Cardiac septum (tissue), 1 donor: Measurements from ENCODE around the gene YIF1B. TPM values are rescaled to one million over a fixed set of nuclear protein-coding genes. Genes with fewer than 3 reads are reported as not detected.

ENCODE experiments used
- DNase-seq: peaks from one replicate; pipeline ENCODE4 v3.0.0-alpha.2; 2020; ENCODE audit warnings: low spot score
- intact Hi-C: fragments of 100-400 bp; cut with DNase I; formaldehyde crosslinking; loops from one replicate; pipeline ENCODE4 v1.14.0; 2022
- total RNA-seq: library from RNA; stranded (reverse); fragmentation: NEBNext Ultra II Directional; extraction: Animal tissue kit (Norgen Biotek cat#: 25700); gene quantifications from one replicate; pipeline ENCODE4 v1.2.1, GENCODE V29; 2021
- donor health status: DM: no; HTN: no; CAD: no.

YIF1B gene
- total RNA-seq, 1 donor from 2014 or later = 27.6 TPM

DNA sequence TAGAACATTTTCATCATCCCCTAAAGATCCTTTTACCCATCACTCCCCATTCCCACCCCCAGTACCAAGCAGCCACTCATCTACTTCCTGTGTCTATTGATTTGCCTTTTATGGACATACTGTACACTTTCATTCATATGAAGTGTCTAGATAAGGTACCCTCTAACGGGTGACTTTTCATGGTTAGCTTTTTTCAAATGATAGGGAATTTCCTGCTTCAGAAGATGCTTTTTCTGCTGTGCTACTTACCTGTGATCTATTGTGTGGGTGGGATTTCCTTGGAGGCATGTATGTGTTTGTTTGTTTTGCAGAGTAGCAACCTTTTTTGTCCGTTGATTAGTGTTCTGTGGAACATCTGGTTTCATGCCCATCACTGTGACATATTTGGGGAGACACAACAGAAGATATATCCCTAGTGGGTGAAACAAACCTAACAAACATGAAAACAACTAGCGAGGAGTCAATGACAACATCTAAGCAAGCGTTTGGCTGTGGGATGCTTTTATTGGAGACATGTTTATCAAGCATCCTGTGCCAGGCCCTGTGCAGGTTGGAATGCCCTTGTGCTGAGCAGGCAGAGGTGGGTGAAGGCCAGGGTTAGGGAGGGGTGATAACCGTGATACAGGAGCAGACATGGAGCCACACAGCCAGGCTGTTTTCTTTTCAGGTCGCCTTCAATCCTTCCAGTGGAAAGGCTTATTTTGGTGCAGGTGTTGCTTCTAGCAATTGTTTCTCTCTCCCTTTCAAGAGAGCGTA lies 33.8 kb downstream of the YIF1B start:
- DNase-seq = no peak
- intact Hi-C loops = no loop called here

DNA sequence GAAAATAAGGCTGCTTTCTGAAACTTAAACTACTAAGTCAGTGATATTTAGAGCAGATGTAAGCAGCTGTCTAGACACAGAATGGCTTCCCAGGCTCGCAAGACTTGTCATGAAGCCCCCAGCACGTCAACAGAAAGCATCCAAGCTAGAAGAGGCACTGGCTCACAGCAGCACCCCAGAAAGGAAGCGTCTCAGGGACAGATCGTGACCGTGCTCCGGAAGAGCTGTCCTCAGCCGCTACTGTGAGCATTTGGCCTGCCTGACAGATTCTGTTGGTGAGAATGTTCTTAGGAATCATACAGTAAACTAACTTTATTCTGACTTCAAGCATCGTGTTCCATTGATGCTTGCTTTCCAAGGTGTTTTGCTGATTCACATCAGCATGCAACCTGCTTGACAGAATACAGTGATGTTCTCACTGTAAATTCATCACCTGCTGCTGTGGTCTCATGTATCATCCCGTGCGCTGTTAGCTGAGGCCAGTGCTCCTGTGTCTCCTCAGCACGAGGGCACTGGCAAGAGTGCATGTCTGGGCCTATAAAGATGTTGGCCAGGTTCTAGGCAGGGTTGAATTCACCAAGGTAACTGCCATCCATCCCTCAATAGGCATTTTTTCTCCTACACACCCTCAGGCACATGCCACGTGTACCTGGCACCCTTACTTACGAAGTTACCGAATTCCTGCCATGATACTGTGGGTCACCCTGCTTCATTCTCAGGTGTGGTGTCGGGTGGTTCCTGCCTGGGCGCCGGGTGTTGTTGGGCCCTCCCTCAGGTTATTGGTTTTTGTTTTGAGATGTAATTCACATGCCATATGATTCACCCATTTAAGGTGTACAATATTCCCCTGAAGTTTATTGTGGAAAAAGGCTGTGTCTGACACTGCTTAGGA lies 35.5 kb downstream of the YIF1B start:
- no peak for DNase-seq
- intact Hi-C loops = no loop called here

DNA sequence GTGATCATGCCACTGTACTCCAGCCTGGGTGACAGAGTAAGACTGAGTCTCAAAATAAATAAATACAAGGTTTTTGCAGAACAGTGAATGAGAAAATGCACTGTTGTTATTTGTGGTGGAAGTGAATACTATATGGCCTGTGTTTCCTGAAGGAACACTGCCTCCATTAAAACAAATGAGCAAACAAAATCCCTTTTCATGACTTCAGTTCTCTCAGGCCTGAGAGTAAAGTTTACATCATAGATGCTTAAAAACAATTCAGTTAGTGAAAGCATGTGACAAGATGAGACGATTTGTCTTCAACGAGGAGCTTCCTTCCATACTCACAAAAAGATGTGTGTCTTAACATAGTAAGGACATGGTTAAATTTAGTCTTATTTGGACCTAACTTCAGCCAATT lies 37.0 kb downstream of the YIF1B start:
- DNase-seq = no peak
- intact Hi-C loops = loop anchor here (2.0 kb wide), 1 partner anchor 42 kb away; no protein-coding TSS in a partner anchor

DNA sequence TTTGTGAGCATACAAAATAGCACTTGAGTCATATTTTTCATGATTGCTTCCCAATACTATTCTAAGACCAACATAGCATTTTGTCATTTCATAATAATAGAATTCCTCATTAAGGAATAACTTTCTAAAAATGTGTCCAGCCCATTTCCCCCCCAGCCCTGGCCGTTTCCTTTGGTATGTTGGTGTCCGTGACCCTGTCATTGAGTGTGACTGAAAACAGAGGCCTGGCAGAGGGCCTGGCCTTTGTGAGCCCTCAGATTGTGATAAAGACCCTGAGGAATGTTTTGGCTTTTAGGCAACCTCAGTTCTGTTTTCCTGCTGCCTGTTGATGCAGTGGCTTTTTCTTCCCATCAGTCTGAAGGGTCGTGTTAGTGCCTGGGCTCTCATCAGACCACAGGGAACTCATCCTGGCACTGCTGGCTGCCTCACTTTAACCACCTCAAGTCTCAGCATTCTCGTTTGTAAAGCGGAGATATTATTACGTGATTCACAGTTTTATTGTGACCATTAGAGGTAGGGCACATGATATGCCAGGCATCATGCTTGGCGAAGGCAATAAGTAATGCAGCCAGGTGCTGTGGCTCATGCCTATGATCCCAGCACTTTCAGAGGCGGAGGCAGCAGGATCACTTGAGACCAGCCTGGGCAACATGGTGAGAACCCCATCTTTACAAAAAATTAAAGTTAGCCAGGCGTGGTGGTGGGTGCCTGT lies 37.6 kb downstream of the YIF1B start:
- intact Hi-C loops = loop anchor here (2.0 kb wide), 1 partner anchor 43 kb away; no protein-coding TSS in a partner anchor

DNA sequence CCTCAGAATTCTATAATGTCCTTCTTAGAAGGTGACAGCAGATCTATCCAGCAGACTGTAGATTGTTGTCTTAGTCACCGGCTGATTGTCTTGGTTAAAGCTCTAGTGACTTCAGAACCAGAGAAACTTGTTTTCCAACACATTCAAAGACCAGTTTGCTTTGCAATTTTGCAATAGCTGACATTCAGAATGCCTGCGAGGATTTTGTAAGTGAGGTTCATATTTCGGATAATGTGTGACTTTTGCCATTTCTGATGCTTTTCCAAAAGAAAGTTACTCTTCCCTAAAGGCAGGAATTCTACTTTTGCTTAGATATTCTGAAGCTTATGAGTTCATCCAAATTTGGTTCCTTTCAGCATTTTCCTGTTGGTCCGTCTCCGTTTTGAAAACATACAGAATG lies 38.2 kb downstream of the YIF1B start:
- no peak for DNase-seq
- intact Hi-C loops = no loop called here

More for the DNA sequence above, 37.6 kb downstream of the YIF1B start:
- peak; percentile 86 for DNase-seq

DNA sequence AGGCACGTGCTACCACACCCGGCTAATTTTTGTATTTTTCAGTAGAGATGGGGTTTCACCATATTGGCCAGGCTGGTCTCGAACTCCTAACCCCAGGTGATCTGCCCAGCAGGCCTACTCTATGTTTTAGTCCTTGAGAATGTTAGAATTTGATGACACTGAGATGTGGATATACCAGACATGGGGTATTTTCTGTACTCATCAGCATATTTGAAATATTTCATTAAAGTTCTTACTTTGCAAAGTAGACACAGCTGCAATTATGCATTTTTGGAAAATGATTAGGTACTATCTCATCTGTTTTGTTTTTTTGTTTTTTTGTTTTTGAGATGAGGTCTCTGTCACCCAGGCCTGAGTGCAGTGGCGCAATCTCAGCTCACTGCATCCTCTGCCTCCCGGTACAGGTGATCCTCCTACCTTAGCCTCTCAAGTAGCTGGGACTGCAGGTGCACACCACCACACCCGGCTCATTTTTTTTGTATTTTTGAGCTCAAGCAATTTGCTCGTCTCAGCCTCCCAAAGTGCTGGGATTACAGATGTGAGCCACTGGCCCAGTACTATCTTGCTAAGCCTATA lies 38.7 kb downstream of the YIF1B start:
- no peak for DNase-seq
- intact Hi-C loops = no loop called here

DNA sequence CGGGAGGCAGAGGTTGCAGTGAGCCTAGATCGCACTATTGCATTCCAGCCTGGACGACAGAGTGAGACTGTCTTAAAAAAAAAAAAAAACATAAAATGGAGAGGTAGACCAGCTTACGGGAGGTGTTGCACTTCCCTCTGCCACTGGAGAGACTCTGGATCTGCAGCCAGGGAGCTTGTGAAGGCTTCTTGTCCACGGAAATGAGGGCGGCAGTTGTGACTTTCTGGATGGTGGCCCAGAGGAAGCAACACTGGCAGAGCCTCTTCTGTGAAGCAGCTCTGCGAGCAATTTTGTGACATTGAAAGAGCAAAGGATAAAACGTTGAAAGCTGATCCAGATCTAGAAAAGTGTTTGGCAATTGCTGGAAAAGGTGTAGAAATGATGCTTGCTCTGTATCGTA lies 41.0 kb downstream of the YIF1B start:
- DNase-seq = no peak
- intact Hi-C loops = no loop called here

DNA sequence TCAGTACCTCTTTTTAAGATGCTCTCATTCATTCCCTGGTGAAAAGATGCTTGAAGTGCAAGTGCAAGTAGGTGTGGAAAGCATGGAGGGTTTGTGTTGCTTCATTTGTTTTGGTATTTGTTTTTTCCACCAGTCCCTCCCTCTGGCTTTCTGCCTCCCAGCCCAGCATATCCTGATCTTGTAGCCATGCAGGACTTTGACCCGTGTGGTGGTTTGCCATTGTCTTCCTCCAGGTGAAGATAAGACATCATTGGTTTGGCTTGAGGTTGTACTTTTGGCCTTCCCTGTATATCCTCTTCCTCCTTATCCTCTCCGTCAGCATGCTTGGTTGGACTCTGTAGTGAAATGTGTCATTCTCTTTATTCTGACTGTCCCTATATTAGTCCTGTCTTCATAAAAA lies 42.2 kb downstream of the YIF1B start:
- DNase-seq = no peak
- intact Hi-C loops = no loop called here

DNA sequence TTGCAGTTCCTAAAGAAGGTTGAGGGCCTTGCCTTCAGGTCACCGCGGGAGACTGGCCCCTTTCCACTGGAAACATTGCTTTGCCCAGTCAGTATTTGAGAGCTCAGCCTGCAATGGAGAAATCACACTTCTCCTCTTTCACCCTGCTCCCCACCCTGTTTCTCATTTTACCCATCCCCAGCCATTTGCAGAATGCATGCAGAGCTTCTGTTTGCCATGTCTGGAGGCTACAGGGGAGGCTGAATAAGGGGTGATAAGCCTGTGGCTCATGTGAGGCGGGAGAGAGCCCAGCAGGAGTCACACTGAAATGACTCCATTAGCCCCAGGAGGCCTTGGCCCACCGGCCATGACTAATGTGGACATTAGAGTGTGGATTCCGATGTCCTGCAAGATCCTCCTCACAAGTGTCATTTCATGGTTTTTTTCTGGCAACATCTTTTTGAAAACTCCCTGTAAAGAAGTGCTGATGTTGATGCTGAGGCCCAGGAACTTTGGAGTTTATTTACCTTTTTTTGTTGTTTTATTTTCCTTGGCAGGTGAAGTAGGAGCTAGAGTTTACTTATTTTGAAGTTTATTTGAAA lies 45.1 kb downstream of the YIF1B start:
- intact Hi-C loops = no loop called here
- no peak for DNase-seq

DNA sequence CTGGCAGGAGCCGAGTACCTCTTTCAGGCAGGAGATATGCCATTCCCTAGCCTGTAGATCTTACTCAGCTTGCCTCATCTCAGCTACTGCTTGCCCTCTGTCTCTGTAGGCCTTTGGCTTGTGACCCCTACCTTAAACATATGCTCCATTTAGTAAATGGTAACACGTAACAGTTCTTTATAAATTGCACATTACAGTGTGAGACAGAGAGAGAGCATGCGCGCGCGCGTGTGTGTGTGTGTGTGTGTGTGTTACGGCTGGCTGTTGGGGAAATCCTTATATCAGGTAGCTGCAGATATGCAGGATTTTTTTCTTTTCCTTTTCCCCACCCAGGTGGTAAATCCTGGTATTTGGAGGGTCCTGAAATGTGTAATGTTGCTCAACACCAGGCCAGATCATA lies 47.2 kb downstream of the YIF1B start:
- intact Hi-C loops = no loop called here
- DNase-seq = no peak

DNA sequence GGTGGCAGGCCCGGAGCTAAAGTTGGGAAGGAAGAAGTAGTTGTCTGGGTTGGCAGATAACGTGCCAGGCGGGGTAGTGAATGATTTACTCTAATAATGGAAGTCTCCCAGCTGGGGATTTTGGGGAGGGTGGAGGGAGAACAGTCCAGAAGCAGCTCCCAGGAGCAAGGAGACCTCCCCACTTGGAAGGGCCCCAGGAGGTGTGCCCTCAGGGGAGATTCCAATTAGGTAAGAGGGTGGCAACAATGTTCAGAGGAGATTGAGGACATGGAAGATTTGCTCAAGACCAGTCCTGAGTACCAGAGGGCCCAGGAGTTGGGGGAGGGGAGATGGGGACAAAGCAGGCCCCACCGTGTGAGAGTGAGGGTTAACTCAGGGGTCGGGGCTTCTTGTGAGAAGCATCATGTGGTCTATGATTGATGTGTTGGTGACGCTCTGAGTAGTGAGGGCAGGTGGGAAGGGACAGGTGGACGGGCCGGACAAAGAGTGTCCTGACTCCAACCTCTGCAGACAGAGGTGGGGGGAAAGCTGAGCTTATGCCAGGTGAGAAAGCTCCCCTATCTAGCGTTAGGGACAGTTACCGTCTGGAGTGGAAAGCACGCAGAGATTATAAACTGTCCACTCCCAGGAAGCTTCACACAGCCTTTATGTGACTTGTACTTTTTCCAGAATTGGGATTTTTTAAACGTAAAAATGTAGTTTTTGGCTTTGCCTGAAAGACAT lies 47.8 kb downstream of the YIF1B start:
- DNase-seq = no peak
- intact Hi-C loops = no loop called here

DNA sequence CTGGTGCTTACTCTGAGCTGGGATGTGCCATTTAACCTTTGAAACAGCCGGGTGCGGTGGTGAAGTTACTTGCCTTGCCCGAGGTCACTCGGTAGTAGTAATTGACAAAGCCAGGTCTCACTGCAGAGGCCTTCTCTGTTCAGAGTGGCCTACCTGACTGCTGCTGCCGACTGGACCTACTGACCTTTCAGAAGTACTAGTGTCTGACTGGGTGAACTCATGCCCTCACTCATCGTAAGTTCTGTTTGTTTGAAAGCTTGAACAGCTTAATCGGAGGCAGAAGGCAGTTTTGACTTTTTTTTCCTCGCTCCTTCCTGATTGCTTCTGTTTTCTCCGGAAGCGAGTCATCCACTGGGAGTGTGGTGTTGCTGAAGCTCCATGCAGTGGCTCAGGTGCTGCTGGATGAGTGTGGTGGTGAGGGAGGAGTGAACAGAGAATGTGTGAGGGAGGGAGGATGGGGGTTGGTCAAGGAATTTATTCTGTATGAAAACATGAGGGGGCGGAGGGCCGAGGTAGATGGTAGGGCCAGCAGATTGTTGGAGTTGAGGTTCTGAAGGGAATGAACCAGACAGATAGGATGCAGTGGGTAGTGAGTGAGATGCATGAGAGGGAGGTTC lies 48.7 kb downstream of the YIF1B start:
- intact Hi-C loops = no loop called here
- DNase-seq = no peak

DNA sequence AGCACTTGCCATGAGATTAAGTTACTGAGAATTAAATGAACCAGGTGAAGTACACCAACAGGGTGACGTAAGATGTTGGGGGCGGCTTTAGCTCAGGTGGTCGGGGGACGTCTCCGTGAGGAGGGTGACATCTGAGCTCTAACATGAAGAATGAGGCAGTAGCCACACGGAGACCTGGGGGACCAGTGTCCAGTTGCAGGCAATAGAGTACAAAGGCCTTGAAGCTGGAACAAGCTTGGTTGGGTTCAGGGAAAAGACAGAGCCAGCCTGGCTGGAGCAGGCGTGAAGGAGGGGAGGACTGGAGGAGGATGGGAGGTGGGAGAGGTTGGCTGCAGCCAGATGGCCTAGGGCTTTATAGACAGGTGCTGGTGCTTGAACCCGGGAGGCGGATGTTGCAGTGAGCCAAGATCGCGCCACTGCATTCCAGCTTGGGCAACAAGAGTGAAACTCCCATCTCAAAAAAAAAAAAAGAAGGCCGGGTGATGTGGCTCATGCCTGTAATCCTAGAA lies 49.8 kb downstream of the YIF1B start:
- no peak for DNase-seq
- intact Hi-C loops = no loop called here

DNA sequence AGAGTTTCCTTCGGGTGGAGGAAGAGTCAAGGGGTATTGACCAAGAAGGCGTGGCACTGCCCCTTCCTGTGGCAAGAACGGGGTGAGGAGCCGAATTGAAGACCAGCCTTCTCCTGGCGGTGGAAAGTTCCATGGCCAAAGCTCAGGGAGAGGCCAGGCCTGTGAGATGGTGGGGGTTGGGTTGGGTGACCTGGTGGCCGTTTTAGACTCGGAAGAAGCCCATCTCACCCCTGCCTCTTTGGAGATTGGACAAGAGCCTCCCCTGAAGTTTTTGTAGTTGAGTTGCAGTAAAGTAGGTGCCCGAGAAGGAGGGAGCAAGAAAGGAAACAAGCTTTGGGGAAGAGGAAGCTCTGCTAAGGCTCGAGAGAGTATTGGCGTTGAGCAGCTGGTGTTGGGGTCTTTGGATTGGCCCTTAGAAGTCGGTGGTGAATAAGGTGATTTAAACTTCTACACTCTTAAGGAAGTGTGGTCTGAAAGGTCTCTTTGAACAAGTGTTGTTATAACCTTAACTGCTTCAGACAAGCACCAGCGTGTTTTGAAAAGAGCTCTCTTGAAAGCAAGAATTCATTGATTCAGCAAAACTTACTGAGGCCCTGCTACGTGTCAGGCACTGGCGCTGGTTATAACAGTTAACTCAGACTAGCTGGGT lies 50.4 kb downstream of the YIF1B start:
- no peak for DNase-seq
- intact Hi-C loops = no loop called here

DNA sequence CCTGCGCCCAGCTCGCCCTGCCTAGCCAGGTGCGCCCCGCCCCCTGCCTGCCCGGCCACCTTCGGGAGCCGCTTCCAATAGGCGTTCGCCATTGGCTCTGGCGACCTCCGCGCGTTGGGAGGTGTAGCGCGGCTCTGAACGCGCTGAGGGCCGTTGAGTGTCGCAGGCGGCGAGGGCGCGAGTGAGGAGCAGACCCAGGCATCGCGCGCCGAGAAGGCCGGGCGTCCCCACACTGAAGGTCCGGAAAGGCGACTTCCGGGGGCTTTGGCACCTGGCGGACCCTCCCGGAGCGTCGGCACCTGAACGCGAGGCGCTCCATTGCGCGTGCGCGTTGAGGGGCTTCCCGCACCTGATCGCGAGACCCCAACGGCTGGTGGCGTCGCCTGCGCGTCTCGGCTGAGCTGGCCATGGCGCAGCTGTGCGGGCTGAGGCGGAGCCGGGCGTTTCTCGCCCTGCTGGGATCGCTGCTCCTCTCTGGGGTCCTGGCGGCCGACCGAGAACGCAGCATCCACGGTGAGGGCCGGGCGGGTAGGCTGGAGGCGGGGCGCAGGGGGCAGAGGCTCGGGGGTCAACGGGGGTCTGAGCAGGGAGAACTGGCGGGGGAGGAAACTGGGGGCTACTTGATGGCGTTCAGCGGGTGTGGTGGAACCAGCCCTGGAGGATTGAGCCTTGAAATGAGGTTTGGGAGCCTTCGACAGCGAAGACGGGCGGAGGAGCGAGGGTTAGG lies 51.1 kb downstream of the YIF1B start, which contains the start of gene SPINT2:
Gene SPINT2, plus strand, starts transcription at position 88 of the 727 bp plus-strand sequence. Its CDS starts 320 bp downstream, at position 408.
- intact Hi-C loops = no loop called here

DNA sequence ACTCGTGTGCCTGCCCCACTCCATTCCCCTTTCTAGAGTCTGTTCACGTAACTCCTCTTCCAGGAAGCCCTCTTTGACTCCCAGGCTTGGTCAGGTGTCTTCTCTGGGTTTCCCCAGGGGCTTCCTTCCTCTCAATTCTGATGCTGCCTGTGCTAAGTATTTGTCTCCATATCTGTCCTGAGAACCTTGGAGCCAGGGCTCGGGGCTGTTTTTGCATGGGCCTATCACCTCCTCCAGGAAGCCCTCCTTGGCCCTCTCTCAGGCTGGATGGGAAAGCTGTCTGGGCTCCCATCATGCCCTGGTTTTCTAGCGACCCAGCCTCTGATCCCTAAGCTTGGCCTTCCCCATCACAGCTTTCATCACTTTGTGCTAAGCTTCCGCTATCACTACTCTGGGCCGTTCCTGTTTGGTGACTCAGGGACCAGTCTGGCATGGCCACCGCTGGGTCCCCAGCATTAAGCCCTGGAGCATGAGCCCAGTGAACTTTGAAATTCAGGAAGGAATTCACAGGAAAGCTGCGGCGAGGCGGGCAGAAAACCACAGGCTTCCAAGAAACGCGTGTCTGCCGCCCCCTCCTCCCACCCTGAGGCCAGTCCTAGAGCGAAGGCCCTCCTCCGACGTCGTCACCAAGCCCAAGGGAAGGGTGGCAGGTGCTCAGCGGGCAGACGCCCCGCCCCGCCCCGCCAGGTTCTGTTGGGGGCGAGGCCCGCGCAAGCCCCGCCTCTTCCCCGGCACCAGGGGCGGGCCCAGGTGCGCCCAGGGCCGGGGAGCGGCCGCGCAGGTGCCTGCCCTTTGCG lies 51.9 kb downstream of the YIF1B start:
- intact Hi-C loops = no loop called here
- peak; percentile 81 for DNase-seq

More for the DNA sequence above, 51.1 kb downstream of the YIF1B start, which contains the start of gene SPINT2:
- no peak for DNase-seq
